SK-N-SH (cell line): ENCODE measurements around the gene TJP2. TPM values are rescaled to one million over a fixed set of nuclear protein-coding genes. Genes with fewer than 3 reads are reported as not detected.
"Not testable (repeated sequence)": the region's sequence is repeated elsewhere in the genome, so short reads cannot be mapped to it uniquely, and the experiment has no call there.

Experiments
- CTCF ChIA-PET: fragments of 300-600, 350-600 bp; formaldehyde crosslinking; extraction: SDS; loops from one replicate; lab custom pipeline; 2021; lab: Yijun Ruan, JAX
- POLR2A ChIA-PET: fragments of 350-600 bp; sonication (Branson Sonifier 250); formaldehyde crosslinking; extraction: SDS; loops from one replicate; lab custom pipeline; 2020; ENCODE audit warnings: antibody characterized with exemption, inconsistent platforms; lab: Yijun Ruan, JAX
- DNase-seq: peaks from one replicate; pipeline ENCODE4 v3.0.0; 2012
- H2AFZ ChIP-seq: fragments of 200-600 bp; sonication (generic); 2 replicates; pipeline ENCODE4 v1.8.1; 2016; ENCODE audit warnings: antibody characterized with exemption, mild to moderate bottlenecking, low read depth
- H3F3A ChIP-seq: fragments of 200-600 bp; sonication (generic); replicated peaks from 2 replicates; pipeline ENCODE3; 2016; ENCODE audit warnings: antibody characterized with exemption, mild to moderate bottlenecking; ENCODE audit not compliant: insufficient read depth
- H3K27ac ChIP-seq, 2 experiments: fragments of 200-500 bp in 1 of 2; fragments of 200-600 bp in 1 of 2; sonication (Bioruptor generic) in 1 of 2; sonication (generic), shearing (Covaris generic) in 1 of 2; 2 replicates each; pipeline versions ENCODE4 v1.5.1 to v1.6.1; 2014 to 2016; ENCODE audit warnings: low read depth in 2 of 2, inconsistent platforms in 1 of 2, low read length in 1 of 2, mild to moderate bottlenecking in 1 of 2, mixed read lengths in 1 of 2
- H3K27me3 ChIP-seq: fragments of 200-600 bp; sonication (generic), shearing (Covaris generic); 2 replicates; pipeline ENCODE4 v1.6.1; 2016; ENCODE audit warnings: mixed run types; ENCODE audit not compliant: insufficient read depth
- H3K36me3 ChIP-seq, 2 experiments: fragments of 200-500 bp in 1 of 2; fragments of 200-600 bp in 1 of 2; sonication (Bioruptor generic) in 1 of 2; sonication (generic) in 1 of 2; replicated peaks in 1 of 2; 2 replicates each; pipeline versions ENCODE3 to v1.5.1; 2014 to 2016; ENCODE audit warnings: low read length in 1 of 2, mild to moderate bottlenecking in 1 of 2; ENCODE audit not compliant: insufficient read depth in 2 of 2, control insufficient read depth in 1 of 2
- H3K4me1 ChIP-seq, 2 experiments: fragments of 200-500 bp in 1 of 2; fragments of 200-600 bp in 1 of 2; sonication (Bioruptor generic) in 1 of 2; sonication (generic), shearing (Covaris generic) in 1 of 2; 2 replicates each; pipeline versions ENCODE4 v1.5.1 to v1.6.1; 2014 to 2016; ENCODE audit warnings: low read depth in 1 of 2, low read length in 1 of 2, mixed run types in 1 of 2; ENCODE audit not compliant: insufficient read depth in 2 of 2, control insufficient read depth in 1 of 2
- H3K4me2 ChIP-seq: fragments of 200-600 bp; sonication (generic), shearing (Covaris generic); 2 replicates; pipeline ENCODE4 v1.6.1; 2017; ENCODE audit warnings: mixed run types
- H3K4me3 ChIP-seq, 2 experiments: fragments of 200-500 bp in 1 of 2; fragments of 200-600 bp in 1 of 2; sonication (Bioruptor generic) in 1 of 2; sonication (generic), shearing (Covaris generic) in 1 of 2; 2 replicates each; pipeline versions ENCODE4 v1.5.1 to v1.8.1; 2014 to 2016; ENCODE audit warnings: low read depth in 2 of 2, inconsistent platforms in 1 of 2, low read length in 1 of 2, mild to moderate bottlenecking in 1 of 2, mixed read lengths in 1 of 2, moderate library complexity in 1 of 2
- H3K79me2 ChIP-seq: fragments of 200-600 bp; sonication (generic); 2 replicates; pipeline ENCODE4 v1.8.1; 2017; ENCODE audit warnings: mild to moderate bottlenecking; ENCODE audit not compliant: insufficient read depth
- H3K9ac ChIP-seq: fragments of 200-600 bp; sonication (generic); 2 replicates; pipeline ENCODE4 v1.6.1; 2017; ENCODE audit warnings: mixed run types
- H3K9me2 ChIP-seq: fragments of 200-600 bp; sonication (generic); 2 replicates; pipeline ENCODE4 v1.6.1; 2017; ENCODE audit warnings: mixed run types
- H3K9me3 ChIP-seq: fragments of 200-600 bp; sonication (generic); 2 replicates; pipeline ENCODE4 v1.6.1; 2017; ENCODE audit warnings: mixed run types, mild to moderate bottlenecking, moderate library complexity
- H4K20me1 ChIP-seq: fragments of 200-600 bp; sonication (generic); 2 replicates; pipeline ENCODE4 v1.6.1; 2017; ENCODE audit warnings: mild to moderate bottlenecking, mixed run types; ENCODE audit not compliant: insufficient read depth
- EZH2phosphoT487 ChIP-seq: fragments of 200-600 bp; sonication (generic); IDR thresholded peaks from 2 replicates; pipeline ENCODE4 v1.6.1; 2017; ENCODE audit warnings: low read depth, mixed run types, mild to moderate bottlenecking, antibody characterized with exemption, moderate library complexity, borderline replicate concordance
- FOSL2 ChIP-seq: IDR thresholded peaks from 2 replicates; pipeline ENCODE4 v1.4.0; 2012; ENCODE audit warnings: low read depth, mild to moderate bottlenecking, moderate library complexity, borderline replicate concordance
- FOXJ3 ChIP-seq: sonication (generic); formaldehyde crosslinking; IDR thresholded peaks from 2 replicates; pipeline ENCODE4 v1.5.1; 2020; ENCODE audit warnings: mild to moderate bottlenecking, missing genetic modification reagents
- FOXM1 ChIP-seq: IDR thresholded peaks from 2 replicates; pipeline ENCODE4 v1.4.0; 2012; ENCODE audit warnings: low read depth, mild to moderate bottlenecking
- GABPA ChIP-seq: IDR thresholded peaks from 2 replicates; pipeline ENCODE4 v1.4.0; 2012; ENCODE audit warnings: low read depth, mild to moderate bottlenecking
- GATA2 ChIP-seq: sonication (generic); formaldehyde crosslinking; IDR thresholded peaks from 2 replicates; pipeline ENCODE4 v1.5.0; 2020; ENCODE audit warnings: mild to moderate bottlenecking, missing genetic modification reagents
- IRF3 ChIP-seq: fragments of 150-350 bp; IDR thresholded peaks from 2 replicates; pipeline ENCODE4 v1.6.1; 2016; ENCODE audit warnings: mild to moderate bottlenecking, low read depth, low read length
- MXI1 ChIP-seq: IDR thresholded peaks from 2 replicates; pipeline ENCODE4 v1.6.1; 2012; ENCODE audit warnings: mild to moderate bottlenecking, low read depth, low read length, improper control_type of control experiment
- NRF1 ChIP-seq: IDR thresholded peaks from 2 replicates; pipeline ENCODE4 v1.6.1; 2012; ENCODE audit warnings: low read depth, mild to moderate bottlenecking, low read length
- PBX3 ChIP-seq: IDR thresholded peaks from 2 replicates; pipeline ENCODE4; 2012
- RCOR1 ChIP-seq: fragments of 150-350 bp; IDR thresholded peaks from 2 replicates; pipeline ENCODE4 v1.6.1; 2017; ENCODE audit warnings: antibody characterized with exemption, low read length
- RFX5 ChIP-seq: IDR thresholded peaks from 2 replicates; pipeline ENCODE4 v1.6.1; 2012; ENCODE audit warnings: mild to moderate bottlenecking, improper control_type of control experiment, low read length
- TCF12 ChIP-seq: IDR thresholded peaks from 2 replicates; pipeline ENCODE4 v1.4.0; 2012
- TEAD4 ChIP-seq: IDR thresholded peaks from 2 replicates; pipeline ENCODE4 v1.4.0; 2012; ENCODE audit warnings: mild to moderate bottlenecking, borderline replicate concordance; ENCODE audit not compliant: insufficient read depth
- USF2 ChIP-seq: fragments of 150-350 bp; IDR thresholded peaks from 2 replicates; pipeline ENCODE4 v1.6.1; 2017; ENCODE audit warnings: antibody characterized with exemption, low read length, low read depth, borderline replicate concordance
- YY1 ChIP-seq: IDR thresholded peaks from 2 replicates; pipeline ENCODE4 v1.4.0; 2012; ENCODE audit warnings: low read depth, mild to moderate bottlenecking
- ZBTB33 ChIP-seq: IDR thresholded peaks from 2 replicates; pipeline ENCODE4 v1.4.0; 2012; ENCODE audit warnings: low read depth, borderline replicate concordance
- WGBS: methylation state at CpG from one replicate; pipeline ENCODE4 v1.1.6; 2017; ENCODE audit warnings: low lambda C conversion rate; 5-methylcytosine and 5-hydroxymethylcytosine counted together
- polyA plus RNA-seq, 3 experiments: library from polyadenylated mRNA; depleted of rRNA; stranded (reverse); fragments of >200 nt; gene quantifications; 2 replicates each; pipeline ENCODE4 v1.2.3, GENCODE V29; 2012

The TJP2 gene
- polyA plus RNA-seq, 1 of the 3 experiments (the other 2 are of a cell fraction), result 17.7 TPM

GRCh38 chr9:69164573-69164972, 9.5 kb upstream of the TJP2 start:
- H3K4me2 ChIP-seq, POLR2A ChIA-PET, H3K9me2 ChIP-seq: not testable (repeated sequence)

GRCh38 chr9:69165581-69165980, 8.5 kb upstream of the TJP2 start:
- no peaks in the 10 kb centered on the region for H4K20me1 ChIP-seq
- H3K27ac ChIP-seq, result no peak overlapping the region
- H3K27me3 ChIP-seq, result no peaks in the 10 kb centered on the region
- no peak for TF ChIP-seq RCOR1
- no peak for TF ChIP-seq RFX5
- no peak for TF ChIP-seq ZBTB33
- no peak for TF ChIP-seq FOSL2
- TF ChIP-seq FOXJ3 (CRISPR knock-in tag), result no peak
- no peaks in the 10 kb centered on the region for H3K79me2 ChIP-seq
- POLR2A ChIA-PET, result no interaction called here
- H3K9me2 ChIP-seq, result no peaks in the 10 kb centered on the region
- H3K9me3 ChIP-seq, result no peaks in the 10 kb centered on the region
- no peak overlapping the region for H3K4me3 ChIP-seq
- H3K36me3 ChIP-seq, result no peaks in the 10 kb centered on the region
- WGBS, result 96% methylated on average over 6 of the region's 6 CpGs
- no peak overlapping the region for H3K4me2 ChIP-seq
- H2AFZ ChIP-seq, result no peak overlapping the region
- H3K4me1 ChIP-seq, result no peaks in the 10 kb centered on the region
- no peak for DNase-seq
- CTCF ChIA-PET, result interaction anchor here (1.4 to 1.9 kb wide), 2 partner anchors 11 to 28 kb away, joined by 4 to 5 read pairs; no protein-coding TSS in a partner anchor
- H3K9ac ChIP-seq, result no peak overlapping the region
- H3F3A ChIP-seq, result no peaks in the 10 kb centered on the region

More at GRCh38 chr9:69164573-69164972, 9.5 kb upstream of the TJP2 start:
- not testable (repeated sequence) for DNase-seq, H3K27me3 ChIP-seq, H3K4me3 ChIP-seq, H3K79me2 ChIP-seq, H3F3A ChIP-seq, H4K20me1 ChIP-seq, H3K9ac ChIP-seq, H3K36me3 ChIP-seq, H3K9me3 ChIP-seq, H3K27ac ChIP-seq, H3K4me1 ChIP-seq, H2AFZ ChIP-seq
- WGBS, result 94% methylated on average over 8 of the region's 8 CpGs
- CTCF ChIA-PET, result interaction anchor here (1.2 to 1.9 kb wide), 4 partner anchors 10 to 129 kb away, joined by 3 to 8 read pairs (median 5); partner anchors contain the start of gene FXN

GRCh38 chr9:69168709-69169217, 5.3 kb upstream of the TJP2 start:
- DNase-seq, result no peak
- TF ChIP-seq TEAD4 (no peak), USF2 (no peak), PBX3 (no peak), GATA2 (CRISPR knock-in tag) (no peak), EZH2phosphoT487 (no peak), YY1 (no peak), MXI1 (no peak), TCF12 (no peak), FOSL2 (no peak), GABPA (no peak), IRF3 (no peak), FOXM1 (no peak), NRF1 (no peak), RCOR1 (no peak)

More at GRCh38 chr9:69168709-69169217, 5.3 kb upstream of the TJP2 start:
- Histone ChIP-seq H4K20me1 (no peaks in the 10 kb centered on the region), H3K4me2 (no peak overlapping the region), H3F3A (no peaks in the 10 kb centered on the region), H3K4me3 (no peak overlapping the region), H3K27me3 (no peaks in the 10 kb centered on the region), H3K9me3 (no peaks in the 10 kb centered on the region), H3K4me1 (peaks cover 5% of the 10 kb centered on the region in 2 experiments; a peak in 3 of 4 replicates), H3K36me3 (no peaks in the 10 kb centered on the region), H3K27ac (no peak overlapping the region), H2AFZ (no peak overlapping the region), H3K9me2 (no peaks in the 10 kb centered on the region), H3K79me2 (no peaks in the 10 kb centered on the region), H3K9ac (no peak overlapping the region)
- ChIA-PET POLR2A (no interaction called here), CTCF (interaction anchor here (0.6 kb wide), 1 partner anchor 83 kb away, joined by 3 read pairs; no protein-coding TSS in a partner anchor)
- WGBS, result 93% methylated on average over 13 of the region's 13 CpGs
